ENCODE results near the gene DNPH1. TPM values are rescaled to one million over a fixed set of nuclear protein-coding genes. Genes with fewer than 3 reads are reported as not detected.

DNPH1 gene
- polyA plus RNA-seq, 10 donors: 12.5 to 36.1 (median 17.7) TPM

- no peak for DNase-seq
Measured at GRCh38 chr6:43219119-43219518, 10.2 kb downstream of the DNPH1 start.

DNA sequence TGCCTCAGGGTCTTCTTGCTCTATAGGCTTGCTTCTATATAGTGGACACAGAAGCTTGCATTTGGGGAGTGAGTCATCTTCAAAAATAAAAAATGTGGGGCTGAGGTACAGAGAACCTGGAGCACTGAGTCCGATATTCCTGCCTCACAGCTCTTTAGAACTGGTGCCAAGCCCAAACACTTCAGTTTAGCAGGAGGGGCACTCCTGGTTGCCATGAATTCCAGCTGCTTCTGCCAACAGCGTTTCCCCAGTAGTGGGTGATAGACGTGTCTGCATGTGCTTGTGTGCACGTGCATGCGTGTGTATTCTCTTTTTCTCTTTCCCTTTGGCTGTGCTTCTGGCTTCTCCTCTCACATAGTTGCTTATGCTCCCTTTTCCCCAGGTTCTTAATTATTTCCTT, 11.9 kb downstream of the DNPH1 start:
- no peak for DNase-seq

- DNase-seq: no peak
Measured at GRCh38 chr6:43216200-43216599, 13.1 kb downstream of the DNPH1 start.

- no peak for DNase-seq
Measured at GRCh38 chr6:43215066-43215465, 14.2 kb downstream of the DNPH1 start.

DNA sequence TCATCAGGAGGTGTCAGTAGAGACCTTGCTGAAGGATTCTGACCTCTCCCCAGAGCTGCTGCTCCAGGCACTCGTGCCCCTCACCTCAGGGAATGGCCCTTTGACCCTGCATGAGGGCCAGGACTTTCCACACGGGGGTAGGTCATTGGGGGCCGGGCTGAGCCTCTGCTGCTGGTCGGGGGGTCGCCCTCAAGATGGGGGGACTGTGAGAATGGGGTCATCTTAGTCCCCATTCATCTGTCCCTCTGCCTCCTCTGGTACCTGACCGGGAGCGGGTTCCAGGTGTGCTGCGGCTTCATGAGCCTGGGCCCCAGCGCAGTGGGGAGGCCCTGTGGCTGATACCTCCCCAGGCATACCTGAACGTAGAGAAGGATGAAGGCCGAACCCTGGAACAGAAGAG, 15.8 kb downstream of the DNPH1 start:
- no peak for DNase-seq

DNA sequence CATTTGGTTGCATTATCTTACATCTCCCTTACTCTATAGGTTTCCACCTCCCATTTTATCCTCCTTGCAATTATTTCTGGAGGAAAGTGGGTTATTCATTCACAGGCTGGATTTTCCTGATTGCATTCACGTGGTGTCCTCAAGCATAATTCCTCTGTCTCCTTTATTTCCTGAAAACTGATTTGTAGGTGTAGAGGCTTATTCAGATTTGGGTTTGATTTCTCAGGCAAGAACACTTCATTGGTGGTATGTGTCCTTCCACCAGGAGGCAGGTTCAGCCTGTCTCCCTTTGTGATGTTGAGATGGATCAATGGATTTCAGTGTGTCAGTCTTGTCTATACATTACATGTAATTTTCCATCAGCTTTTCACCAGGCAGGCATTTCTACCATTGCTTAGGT, 17.3 kb downstream of the DNPH1 start:
- no peak for DNase-seq

- no peak for DNase-seq
Measured at GRCh38 chr6:43207286-43207685, 22.0 kb downstream of the DNPH1 start.

- no peak for DNase-seq
Measured at GRCh38 chr6:43205849-43206248, 23.4 kb downstream of the DNPH1 start.

DNA sequence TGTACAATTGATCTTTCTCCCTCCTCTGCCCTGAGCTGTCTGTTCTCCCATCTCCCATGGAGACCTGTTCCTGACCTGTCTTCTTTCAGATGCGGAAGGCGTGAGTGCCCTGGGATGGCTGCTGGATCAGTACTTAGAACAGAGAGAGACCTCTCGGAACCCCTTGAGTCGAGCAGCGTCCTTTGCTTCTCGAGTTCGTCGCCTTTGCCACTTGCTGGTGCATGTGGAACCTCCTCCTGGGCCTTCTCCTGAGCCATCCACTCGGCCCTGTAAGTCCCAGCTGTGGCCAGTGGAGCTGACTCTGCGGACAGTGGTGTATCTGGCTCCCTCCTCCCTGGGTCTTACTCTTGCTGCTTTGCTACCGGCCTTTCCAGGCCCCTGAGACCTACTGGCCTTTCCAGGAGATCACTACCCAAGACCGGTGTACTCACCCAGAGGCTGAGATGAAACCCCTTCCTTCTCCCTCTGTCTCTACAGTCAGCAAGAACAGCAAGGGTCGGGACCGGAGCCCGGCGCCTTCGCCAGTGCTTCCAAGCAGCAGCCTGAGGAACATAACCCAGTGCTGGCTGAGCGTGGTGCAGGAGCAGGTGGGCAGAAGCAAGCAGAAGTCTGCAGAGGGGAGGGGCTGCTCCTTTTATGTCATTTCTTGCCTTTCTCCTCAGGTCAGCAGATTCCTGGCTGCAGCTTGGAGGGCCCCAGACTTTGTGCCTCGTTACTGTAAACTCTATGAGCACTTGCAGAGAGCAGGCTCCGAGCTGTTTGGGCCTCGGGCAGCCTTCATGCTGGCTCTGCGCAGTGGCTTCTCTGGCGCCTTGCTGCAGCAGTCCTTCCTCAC, 24.8 kb downstream of the DNPH1 start:
- DNase-seq: no peak

DNA sequence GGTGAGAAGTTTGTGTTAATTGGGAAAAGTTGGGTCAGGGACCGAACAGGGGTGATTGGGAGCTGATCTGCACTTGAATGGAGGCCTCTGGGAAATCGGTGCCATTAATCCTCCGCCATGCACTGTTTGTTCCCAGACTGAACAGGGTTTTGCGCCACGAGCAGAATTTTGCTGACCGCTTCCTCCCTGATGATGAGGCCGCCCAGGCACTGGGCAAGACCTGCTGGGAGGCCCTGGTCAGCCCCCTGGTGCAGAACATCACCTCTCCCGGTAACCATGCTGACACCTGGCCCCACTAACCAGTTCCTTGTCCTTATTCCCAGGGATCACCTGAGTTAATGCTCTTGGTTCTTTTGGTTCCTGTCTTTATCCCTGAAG, 25.6 kb downstream of the DNPH1 start:
- DNase-seq: no peak

DNA sequence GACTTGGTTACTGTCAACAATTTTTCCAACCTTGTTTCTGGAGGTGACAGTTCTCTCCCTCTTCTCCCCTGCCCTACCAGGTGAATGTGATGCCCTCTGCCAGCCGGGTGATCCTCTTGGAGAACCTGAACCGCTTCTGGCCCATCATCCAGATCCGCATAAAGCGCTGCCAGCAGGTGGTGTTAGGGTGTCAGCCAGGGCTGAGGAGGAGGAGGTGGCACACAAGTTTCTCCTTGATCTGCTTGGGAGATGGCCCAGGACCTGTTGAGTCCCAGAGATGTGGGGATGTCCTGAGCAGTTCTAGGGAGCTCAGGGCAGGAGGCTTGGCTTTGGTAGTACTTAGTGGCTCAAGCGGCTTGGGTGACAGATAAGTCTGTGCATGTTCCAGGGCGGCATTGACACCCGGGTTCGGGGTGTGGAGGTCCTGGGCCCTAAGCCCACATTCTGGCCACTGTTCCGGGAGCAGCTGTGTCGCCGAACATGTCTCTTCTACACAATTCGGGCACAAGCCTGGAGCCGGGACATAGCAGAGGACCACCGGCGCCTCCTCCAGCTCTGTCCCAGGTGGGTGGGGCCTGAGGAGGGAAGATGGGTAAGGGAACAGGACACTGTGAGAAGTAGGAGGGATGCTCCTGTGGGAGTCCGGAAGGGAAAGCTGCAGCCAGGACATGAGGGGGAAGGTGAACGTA, 26.1 kb downstream of the DNPH1 start:
- no peak for DNase-seq

GRCh38 chr6:43202451-43202850, 26.8 kb downstream of the DNPH1 start:
- no peak for DNase-seq

- DNase-seq: no peak
Measured at GRCh38 chr6:43200541-43200940, 28.7 kb downstream of the DNPH1 start.

GRCh38 chr6:43199912-43200311, 29.4 kb downstream of the DNPH1 start:
- no peak for DNase-seq

DNA sequence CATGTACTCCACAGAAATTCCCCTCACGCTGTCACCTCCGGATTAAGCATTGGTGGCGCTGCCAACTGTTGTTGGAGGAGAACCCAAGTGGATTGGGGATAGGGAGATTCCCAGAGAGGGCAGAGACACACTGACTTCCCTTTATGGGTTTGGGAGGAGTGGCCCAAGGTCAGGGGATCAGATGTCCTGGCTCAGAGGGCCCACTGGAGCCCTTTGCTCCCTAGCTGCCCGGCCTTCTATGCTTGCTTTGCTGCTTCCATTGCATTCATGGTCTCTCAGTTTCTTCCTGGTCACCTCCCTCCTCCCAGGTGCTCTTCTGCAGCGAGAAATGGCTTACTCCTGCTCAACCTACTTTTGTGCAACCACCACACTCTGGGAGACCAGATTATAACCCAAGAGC, 32.9 kb downstream of the DNPH1 start:
- DNase-seq: no peak

DNA sequence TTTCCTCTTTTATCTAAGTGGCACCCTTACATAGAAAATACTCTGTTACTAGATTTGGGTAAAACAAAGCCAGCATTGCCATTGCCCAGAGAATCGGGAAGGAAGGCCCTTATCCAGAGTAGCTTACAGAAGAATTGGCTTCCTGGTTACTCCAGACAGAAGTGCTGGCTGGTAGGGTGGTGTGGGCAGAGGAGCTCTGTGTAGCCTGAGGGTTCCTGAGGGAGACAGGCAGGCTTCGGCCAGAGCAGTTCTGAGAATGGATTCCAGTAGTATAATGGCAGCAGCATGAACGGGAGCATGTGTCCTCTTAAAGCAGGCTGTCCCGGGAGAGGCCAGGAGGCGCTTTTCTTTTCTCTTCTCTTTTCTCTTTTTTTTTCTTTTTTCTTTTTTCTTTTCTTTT, 35.4 kb downstream of the DNPH1 start:
- DNase-seq: no peak

- DNase-seq: no peak
Measured at GRCh38 chr6:43192911-43193310, 36.4 kb downstream of the DNPH1 start.

DNA sequence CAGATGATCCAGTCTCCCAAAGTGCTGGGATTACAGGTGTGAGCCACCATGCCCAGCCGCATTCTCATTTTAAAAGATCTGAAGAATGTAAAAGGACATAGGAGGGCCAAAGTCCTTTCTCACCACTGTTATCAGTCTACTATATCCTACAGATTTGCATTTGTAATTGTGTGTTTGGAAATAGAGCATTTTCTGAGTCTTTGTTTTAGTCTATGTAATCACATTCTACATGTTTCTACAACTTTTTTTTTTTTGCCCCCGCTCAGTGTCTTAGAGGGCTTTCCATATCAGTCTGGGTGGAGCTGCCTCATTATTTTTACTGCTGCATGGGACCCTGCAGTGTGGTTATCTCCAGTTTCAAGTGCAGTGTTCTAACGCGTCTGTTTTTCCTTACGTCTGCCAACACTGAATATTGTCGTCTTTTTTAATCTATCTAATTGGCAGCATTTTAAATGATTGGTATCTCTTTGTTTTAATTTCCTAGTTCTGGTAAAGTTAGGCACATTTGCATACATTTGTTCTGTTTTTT, 39.4 kb downstream of the DNPH1 start:
- DNase-seq: no peak

- no peak for DNase-seq
Measured at GRCh38 chr6:43188426-43188825, 40.9 kb downstream of the DNPH1 start.

DNA sequence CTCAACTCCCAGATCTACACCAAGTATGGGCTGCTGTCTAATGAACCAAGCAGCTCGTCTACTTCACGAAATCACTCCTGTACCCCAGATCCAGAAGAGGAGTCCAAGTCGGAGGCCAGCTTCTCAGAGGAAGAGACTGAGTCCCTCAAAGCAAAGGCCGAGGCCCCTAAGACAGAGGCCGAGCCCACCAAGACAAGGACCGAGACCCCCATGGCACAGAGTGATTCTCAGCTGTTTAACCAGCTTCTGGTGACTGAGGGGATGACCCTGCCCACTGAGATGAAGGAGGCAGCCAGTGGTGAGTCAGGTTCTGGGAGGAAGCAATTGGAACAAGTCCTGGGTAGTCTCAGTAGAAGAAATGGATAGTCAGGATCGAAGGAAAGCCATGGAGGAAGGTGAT, 41.5 kb downstream of the DNPH1 start:
- DNase-seq: no peak

DNA sequence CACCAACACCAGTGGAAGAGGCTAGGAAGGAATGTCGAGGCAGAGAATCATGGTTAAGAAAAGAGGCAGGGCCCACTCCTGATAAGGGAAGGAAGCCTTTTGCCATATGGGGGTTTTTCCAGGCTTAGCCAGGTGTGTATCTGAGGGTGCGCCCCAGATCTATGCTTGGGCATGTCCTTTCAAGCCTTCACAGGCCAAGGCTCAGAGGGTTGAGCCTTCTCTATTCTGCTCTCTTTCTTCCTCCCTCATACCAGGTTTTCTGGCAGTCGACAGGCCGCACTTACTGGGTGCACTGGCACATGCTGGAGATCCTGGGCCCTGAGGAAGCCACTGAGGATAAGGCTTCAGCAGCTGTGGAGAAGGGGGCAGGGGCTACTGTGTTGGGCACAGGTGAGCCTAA, 42.6 kb downstream of the DNPH1 start:
- no peak for DNase-seq

GRCh38 chr6:43186019-43186418, 43.3 kb downstream of the DNPH1 start:
- no peak for DNase-seq

- DNase-seq: no peak
Measured at GRCh38 chr6:43185391-43185985, 43.8 kb downstream of the DNPH1 start.
